HUES48 (cell line): Measurements from ENCODE around the gene OTOP2.
A peak's percentile ranks its signal among the peaks of the same experiment; 100 is the strongest.

Experiments used
- H3K27ac ChIP-seq: one replicate; pipeline ENCODE4 v1.7.0; 2013; ENCODE audit warnings: low read depth, low read length, inconsistent platforms
- H3K27me3 ChIP-seq: 2 replicates; pipeline ENCODE4 v1.6.1; 2013; ENCODE audit warnings: mild to moderate bottlenecking, low read length; ENCODE audit not compliant: control insufficient read depth, insufficient read depth
- H3K36me3 ChIP-seq: 2 replicates; pipeline ENCODE4 v1.6.1; 2013; ENCODE audit warnings: low read length; ENCODE audit not compliant: control insufficient read depth, insufficient read depth
- H3K4me1 ChIP-seq: 2 replicates; pipeline ENCODE4 v1.6.1; 2013; ENCODE audit warnings: mild to moderate bottlenecking, low read length; ENCODE audit not compliant: control insufficient read depth, insufficient read depth
- H3K4me3 ChIP-seq: 2 replicates; pipeline ENCODE4 v1.5.1; 2013; ENCODE audit warnings: mild to moderate bottlenecking, low read depth, low read length
- H3K9ac ChIP-seq: 2 replicates; pipeline ENCODE4 v1.6.1; 2013; ENCODE audit warnings: mild to moderate bottlenecking, low read depth, low read length, moderate library complexity
- H3K9me3 ChIP-seq: 2 replicates; pipeline ENCODE4 v1.6.1; 2013; ENCODE audit warnings: low read length; ENCODE audit not compliant: control insufficient read depth, insufficient read depth

Gene OTOP2, protein sequence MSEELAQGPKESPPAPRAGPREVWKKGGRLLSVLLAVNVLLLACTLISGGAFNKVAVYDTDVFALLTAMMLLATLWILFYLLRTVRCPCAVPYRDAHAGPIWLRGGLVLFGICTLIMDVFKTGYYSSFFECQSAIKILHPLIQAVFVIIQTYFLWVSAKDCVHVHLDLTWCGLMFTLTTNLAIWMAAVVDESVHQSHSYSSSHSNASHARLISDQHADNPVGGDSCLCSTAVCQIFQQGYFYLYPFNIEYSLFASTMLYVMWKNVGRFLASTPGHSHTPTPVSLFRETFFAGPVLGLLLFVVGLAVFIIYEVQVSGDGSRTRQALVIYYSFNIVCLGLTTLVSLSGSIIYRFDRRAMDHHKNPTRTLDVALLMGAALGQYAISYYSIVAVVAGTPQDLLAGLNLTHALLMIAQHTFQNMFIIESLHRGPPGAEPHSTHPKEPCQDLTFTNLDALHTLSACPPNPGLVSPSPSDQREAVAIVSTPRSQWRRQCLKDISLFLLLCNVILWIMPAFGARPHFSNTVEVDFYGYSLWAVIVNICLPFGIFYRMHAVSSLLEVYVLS

DNA sequence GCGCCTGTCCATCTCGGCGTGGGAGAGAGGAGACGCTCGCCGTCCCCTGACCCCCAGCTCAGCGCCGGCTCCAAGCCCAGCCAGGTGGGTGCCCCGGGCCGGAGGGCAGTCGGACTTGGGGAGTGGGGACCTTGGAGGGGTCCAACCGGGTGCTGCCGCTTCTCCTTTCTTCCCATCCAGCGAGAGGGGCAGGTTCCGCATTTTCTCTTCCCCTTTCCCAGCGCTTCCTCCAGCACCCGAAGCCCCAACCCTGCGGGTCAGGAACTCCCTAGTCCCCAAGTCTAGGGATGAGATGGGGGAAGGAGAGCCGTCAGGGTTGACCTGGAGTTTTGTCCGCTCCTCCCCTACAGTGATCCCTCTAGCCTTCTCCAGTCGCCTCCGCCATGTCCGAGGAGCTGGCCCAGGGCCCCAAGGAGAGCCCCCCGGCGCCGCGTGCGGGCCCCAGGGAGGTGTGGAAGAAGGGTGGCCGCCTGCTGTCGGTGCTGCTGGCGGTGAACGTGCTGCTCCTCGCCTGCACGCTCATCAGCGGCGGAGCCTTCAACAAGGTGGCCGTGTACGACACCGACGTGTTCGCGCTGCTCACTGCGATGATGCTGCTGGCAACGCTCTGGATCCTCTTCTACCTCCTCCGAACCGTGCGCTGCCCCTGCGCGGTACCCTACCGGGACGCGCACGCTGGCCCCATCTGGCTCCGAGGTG lies at the start of gene OTOP2:
Gene OTOP2, plus strand, starts transcription at position 24 of the 699 bp plus-strand sequence. Its CDS starts 360 bp downstream, at position 384.
- Histone ChIP-seq H3K9me3 (no peaks in the 10 kb centered on the region), H3K36me3 (no peaks in the 10 kb centered on the region), H3K4me1 (peaks cover 6% of the 10 kb centered on the region; the same call in 1 of the 2 replicates), H3K27ac (no peak within 1 kb of the TSS), H3K9ac (no peak within 1 kb of the TSS), H3K27me3 (peaks cover 78% of the 10 kb centered on the region), H3K4me3 (peak within 1 kb of the TSS; percentile 59)

DNA sequence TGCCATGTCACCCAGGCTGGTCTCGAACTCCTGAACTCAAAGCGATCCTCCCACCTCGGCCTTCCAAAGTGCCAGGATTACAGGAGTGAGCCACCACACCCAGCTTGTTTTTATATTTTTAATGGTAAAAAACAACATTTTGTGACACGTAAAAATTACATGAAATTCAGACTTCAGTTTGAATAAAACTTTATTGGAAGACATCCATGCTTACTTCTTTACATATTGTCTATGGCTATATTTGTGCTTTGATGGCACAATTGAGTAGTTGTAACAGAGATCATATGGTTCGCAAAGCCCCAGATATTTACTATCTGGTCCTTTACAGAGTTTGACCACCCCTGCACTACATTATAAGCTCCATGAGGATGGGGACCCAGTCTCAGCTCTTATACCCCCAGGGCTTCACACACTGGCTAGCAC lies 49.4 kb upstream of the OTOP2 start:
- Histone ChIP-seq H3K36me3 (peaks cover 3% of the 10 kb centered on the region; the same call in 1 of the 2 replicates), H3K4me3 (no peak overlapping the region), H3K4me1 (peaks cover 14% of the 10 kb centered on the region; the same call in 1 of the 2 replicates), H3K27ac (no peak overlapping the region), H3K9ac (no peak overlapping the region), H3K9me3 (no peaks in the 10 kb centered on the region), H3K27me3 (no peaks in the 10 kb centered on the region; the same call in 1 of the 2 replicates)

DNA sequence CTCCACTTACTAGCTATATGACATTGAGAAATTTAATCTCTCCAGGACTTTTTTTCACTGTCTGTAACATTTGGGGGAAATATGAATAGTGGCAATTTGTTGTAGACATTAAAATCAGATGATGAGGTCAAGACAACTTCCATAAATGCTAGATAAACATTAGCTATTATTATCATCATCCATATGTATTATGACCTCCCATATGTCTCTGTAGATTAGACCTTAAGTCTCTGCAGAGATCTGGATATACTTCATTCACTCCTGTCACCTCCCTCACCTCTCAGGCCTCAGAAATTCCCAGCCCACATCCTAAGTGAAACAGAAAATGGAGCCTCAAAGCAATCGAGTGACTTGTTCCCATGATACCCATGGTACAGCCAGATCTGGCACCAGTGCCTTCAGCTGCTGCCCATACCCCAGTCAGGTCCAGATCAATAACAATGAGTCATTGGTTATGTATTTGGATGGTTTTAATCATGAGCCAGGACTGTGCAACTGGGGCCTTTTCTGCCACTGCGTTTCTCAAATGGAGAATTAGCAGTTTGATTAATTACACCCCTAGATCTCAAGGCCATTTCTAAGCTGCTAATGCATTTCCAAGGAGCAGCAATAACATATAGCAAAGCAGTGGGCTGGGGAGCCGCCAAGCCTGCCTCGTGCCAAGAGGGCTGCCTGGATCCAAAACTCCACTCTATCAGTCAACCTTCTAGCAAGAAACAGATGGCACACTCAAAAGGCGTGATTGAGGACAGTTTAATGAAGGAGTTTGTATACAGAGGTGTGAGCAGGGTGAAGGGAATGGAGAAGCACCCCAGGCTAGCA lies 48.7 kb upstream of the OTOP2 start:
- Histone ChIP-seq H3K27ac (no peak overlapping the region), H3K27me3 (no peaks in the 10 kb centered on the region; the same call in 1 of the 2 replicates), H3K9ac (no peak overlapping the region), H3K9me3 (no peaks in the 10 kb centered on the region), H3K4me1 (peaks cover 14% of the 10 kb centered on the region; the same call in 1 of the 2 replicates), H3K36me3 (no peaks in the 10 kb centered on the region), H3K4me3 (no peak overlapping the region)

DNA sequence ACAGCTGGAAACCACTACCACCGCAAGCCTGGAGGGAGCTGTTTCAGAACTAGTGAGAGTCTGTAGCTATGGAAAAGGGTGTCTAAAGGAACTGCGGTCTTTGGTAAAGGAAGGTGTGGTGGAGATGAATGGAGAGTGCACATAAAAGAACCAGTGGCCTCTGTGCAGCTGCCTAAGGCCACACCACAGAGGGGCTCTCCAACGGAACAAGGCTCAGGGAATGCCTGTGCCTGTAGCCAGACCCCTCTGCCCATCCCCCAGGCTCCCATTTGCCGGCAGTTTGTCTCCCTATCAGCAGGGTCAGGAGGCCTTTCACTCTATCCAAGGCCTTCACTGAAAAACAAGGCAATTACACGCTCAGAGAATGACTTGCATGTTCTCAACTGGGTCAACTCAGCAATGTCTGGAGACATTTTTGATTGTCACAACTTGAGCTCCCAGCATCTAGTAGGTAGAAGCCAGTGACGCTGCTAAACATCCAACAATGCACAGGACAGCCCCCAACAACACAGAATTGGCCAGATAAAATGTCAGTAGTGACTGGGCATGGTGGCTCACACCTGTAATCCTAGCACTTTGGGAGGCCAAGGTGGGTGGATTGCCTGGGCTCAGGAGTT lies 48.0 kb upstream of the OTOP2 start:
- Histone ChIP-seq H3K36me3 (no peaks in the 10 kb centered on the region), H3K4me1 (peaks cover 14% of the 10 kb centered on the region; the same call in 1 of the 2 replicates), H3K9me3 (no peaks in the 10 kb centered on the region), H3K4me3 (no peak overlapping the region), H3K27ac (no peak overlapping the region), H3K27me3 (no peaks in the 10 kb centered on the region; the same call in 1 of the 2 replicates), H3K9ac (no peak overlapping the region)

DNA sequence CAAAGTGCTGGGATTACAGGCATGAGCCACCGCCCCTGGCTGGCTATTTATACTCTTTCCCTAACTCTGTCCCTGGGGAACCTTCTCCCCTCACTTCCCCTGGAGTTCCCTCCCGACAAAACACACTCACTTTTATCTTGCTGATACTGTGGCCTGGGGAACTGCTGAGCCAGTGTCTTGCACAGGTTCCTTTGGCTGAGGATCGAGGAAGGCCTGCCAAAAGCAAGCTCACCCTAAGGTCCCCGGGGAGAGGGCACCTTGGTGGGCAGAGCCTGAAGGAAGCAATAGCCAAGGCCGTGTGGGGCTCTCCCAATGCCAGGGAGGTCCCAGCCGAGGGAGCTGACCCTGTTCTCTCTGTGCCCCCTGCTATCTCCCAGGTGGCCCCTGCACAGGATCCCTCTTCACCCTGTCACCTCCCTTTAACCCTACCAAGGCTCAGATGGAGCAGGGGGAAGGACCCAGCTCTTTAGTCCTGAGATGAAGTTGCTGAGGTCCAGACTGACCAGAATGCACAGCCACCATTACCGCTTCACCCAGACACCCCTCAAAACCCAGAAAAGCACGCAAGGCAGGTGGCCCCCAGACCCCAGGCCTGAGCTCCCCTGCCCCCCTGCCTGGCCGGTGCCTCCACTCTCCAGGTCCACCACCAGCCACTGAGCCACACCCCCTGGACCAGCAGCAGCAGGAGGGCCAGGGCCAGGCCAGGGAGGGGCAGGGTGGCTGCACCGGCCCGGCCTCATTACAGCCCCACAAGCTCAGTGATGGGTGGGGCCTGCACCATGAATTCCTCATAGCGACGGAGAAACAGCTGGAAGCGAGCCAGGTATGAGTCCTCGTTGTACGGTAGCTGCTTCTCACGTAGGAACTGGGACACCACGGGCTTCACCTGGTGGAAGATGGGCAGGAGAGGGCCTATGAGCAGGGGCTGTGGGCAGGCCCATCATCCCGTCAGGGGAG lies 46.2 kb upstream of the OTOP2 start:
- Histone ChIP-seq H3K4me1 (peaks cover 8% of the 10 kb centered on the region), H3K27ac (no peak overlapping the region), H3K9ac (no peak overlapping the region), H3K36me3 (no peaks in the 10 kb centered on the region), H3K9me3 (no peaks in the 10 kb centered on the region), H3K4me3 (no peak overlapping the region), H3K27me3 (no peaks in the 10 kb centered on the region)

DNA sequence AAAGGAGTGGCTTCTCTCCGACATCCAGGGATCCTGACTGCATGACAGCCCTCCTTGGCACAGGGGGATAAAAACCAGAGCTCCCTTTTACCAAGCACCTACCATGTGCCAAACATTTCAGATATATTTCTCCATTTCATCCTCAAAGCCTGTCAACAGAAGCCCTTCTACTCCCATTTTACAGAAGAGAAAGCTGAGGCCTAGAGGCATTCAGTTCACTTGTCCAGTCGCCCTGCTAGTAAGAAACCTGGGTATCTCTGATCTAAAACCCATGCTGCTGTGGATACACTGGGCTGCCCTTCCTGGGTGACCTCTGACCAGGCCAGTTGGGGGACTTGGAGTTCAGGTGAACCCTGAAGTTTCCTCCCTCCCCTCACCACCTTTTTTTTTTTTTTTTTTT lies 45.4 kb upstream of the OTOP2 start:
- no peak overlapping the region for H3K27ac ChIP-seq
- H3K36me3 ChIP-seq, result no peaks in the 10 kb centered on the region
- H3K9ac ChIP-seq, result no peak overlapping the region
- peaks cover 14% of the 10 kb centered on the region for H3K4me1 ChIP-seq
- H3K9me3 ChIP-seq, result no peaks in the 10 kb centered on the region
- no peaks in the 10 kb centered on the region for H3K27me3 ChIP-seq
- no peak overlapping the region for H3K4me3 ChIP-seq

DNA sequence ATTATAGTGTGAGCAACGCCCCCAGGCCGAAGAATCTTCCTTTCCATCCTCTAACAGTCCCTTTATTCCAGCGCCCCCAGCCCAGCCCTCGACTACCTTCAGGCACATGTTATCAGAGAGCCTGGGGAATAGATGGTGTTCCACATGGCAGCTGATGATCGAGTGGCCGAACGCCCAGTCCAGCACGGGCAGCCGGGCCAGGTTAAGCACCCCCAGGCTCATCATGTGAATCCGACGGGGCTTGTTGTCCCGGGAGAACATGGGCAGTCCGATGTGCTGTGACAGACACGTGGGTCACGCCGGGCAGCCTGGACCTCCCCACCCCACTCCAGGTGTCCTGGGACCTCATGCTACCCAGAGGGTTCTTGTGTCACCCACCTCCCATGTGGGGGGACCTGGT lies 44.8 kb upstream of the OTOP2 start:
- no peak overlapping the region for H3K27ac ChIP-seq
- H3K9me3 ChIP-seq, result no peaks in the 10 kb centered on the region
- no peak overlapping the region for H3K4me3 ChIP-seq
- peaks cover 9% of the 10 kb centered on the region for H3K4me1 ChIP-seq
- H3K27me3 ChIP-seq, result no peaks in the 10 kb centered on the region
- H3K9ac ChIP-seq, result no peak overlapping the region
- H3K36me3 ChIP-seq, result no peaks in the 10 kb centered on the region

DNA sequence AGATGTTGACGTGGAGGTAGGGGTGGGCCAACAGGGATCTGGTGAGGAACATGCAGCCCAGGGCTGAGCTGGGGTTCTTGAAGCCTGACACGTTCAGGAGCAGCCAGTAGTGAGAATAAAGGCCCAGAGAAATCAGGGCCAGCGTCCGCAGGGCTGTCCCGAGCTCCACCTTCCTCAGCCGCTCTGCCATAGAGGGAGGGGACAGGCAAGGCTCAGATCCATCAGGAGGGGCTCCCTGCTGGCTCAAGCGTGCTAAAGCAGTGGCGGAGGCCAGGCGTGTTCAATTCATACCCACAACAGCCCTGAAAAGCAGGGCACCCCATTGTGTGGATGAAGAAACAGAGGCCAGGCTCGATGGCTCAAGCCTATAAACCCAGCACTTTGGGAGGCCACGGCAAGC lies 43.0 kb upstream of the OTOP2 start:
- H3K36me3 ChIP-seq, result no peaks in the 10 kb centered on the region
- no peak overlapping the region for H3K4me3 ChIP-seq
- no peak overlapping the region for H3K27ac ChIP-seq
- no peaks in the 10 kb centered on the region for H3K27me3 ChIP-seq
- peaks cover 9% of the 10 kb centered on the region for H3K4me1 ChIP-seq
- H3K9ac ChIP-seq, result no peak overlapping the region
- H3K9me3 ChIP-seq, result no peaks in the 10 kb centered on the region

DNA sequence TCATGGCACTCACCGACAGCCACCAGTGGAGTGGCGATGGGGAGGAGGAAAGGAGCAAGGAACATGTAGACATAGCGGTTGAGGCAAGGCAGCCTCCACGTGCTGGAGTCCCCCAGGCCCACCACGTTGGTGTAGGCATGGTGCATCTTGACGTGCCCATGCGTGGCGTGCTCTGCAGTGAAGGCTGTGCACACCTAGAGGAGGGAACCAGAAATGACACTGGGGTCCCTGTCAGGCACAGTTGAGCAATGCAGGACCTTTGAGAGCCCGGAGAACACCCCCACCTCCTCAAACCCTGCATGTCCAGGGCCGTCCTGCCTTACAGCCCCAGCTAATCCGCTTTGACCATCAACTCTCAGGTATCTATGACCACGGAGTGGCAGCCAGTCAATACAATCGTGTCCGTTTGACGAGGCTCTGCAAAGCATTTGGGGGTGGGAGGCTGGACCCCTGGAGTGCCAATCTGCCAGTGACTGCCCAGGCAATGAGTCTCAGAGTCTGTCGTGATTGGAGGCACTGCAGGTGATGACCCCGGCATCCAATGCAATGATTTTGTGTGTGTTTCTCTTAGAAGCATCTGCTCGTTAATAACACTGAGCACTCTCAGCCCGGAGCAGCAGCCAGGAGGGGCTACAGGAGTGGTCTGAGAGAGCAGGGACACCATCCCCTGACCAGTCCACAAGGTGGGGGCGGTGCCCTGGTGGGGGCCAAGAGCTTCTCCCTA lies 41.4 kb upstream of the OTOP2 start:
- Histone ChIP-seq H3K4me3 (no peak overlapping the region), H3K27me3 (no peaks in the 10 kb centered on the region; the same call in 1 of the 2 replicates), H3K27ac (no peak overlapping the region), H3K9me3 (no peaks in the 10 kb centered on the region), H3K36me3 (no peaks in the 10 kb centered on the region), H3K4me1 (peaks cover 9% of the 10 kb centered on the region), H3K9ac (no peak overlapping the region)
